ENCODE measurements around the gene GUSB. TPM values are rescaled to one million over a fixed set of nuclear protein-coding genes. Genes with fewer than 3 reads are reported as not detected.

Gene GUSB
- total RNA-seq, 4 donors from 2014 or later = 23.6 to 39.9 (median 32.5) TPM

- 90 to 96% methylated on average over 4 of the region's 4 CpGs for WGBS, 2 donors
- Histone ChIP-seq H3K27ac (no peak overlapping the region), H3K27me3 (no peaks in the 10 kb centered on the region), H3K4me1 (no peaks in the 10 kb centered on the region), H3K9me3 (no peaks in the 10 kb centered on the region), H3K4me3 (no peak overlapping the region), H3K36me3 (peaks cover 0 to 7% (median 0%) of the 10 kb centered on the region in 3 donors)
- TF ChIP-seq POLR2A (IDR thresholded peaks at IDR 0.05) = no peak
- TF ChIP-seq CTCF (IDR thresholded peaks at IDR 0.05) = no peak
- TF ChIP-seq EP300 (IDR thresholded peaks at IDR 0.05) = no peak
- no peak for DNase-seq (ENCODE audit: low spot score in 2 of 2)
These were observed 58.7 kb downstream of the GUSB start for GRCh38 chr7:65923316-65923715.

GRCh38 chr7:65915921-65916657 lies 65.9 kb downstream of the GUSB start:
- DNase-seq (ENCODE audit: low spot score in 2 of 2) = no peak
- no peaks in the 10 kb centered on the region for H3K27me3 ChIP-seq
- H3K36me3 ChIP-seq = peaks cover 0 to 8% (median 0%) of the 10 kb centered on the region in 3 donors
- no peaks in the 10 kb centered on the region for H3K4me1 ChIP-seq
- 86 to 93% methylated on average over 8 of the region's 8 CpGs for WGBS, 2 donors
- H3K27ac ChIP-seq = no peak overlapping the region
- no peak for TF ChIP-seq CTCF (IDR thresholded peaks at IDR 0.05)
- TF ChIP-seq EP300 (IDR thresholded peaks at IDR 0.05) = no peak
- TF ChIP-seq POLR2A (IDR thresholded peaks at IDR 0.05) = no peak
- no peaks in the 10 kb centered on the region for H3K9me3 ChIP-seq
- no peak overlapping the region for H3K4me3 ChIP-seq

- H3K27ac ChIP-seq = no peak overlapping the region
- no peak for DNase-seq (ENCODE audit: low spot score in 2 of 2)
- H3K27me3 ChIP-seq = no peaks in the 10 kb centered on the region
- no peaks in the 10 kb centered on the region for H3K9me3 ChIP-seq
- no peaks in the 10 kb centered on the region for H3K36me3 ChIP-seq
- WGBS, 2 donors = 92 to 97% methylated on average over 7 of the region's 7 CpGs
- no peak overlapping the region for H3K4me3 ChIP-seq
- peaks cover 0 to 18% (median 0%) of the 10 kb centered on the region in 4 donors for H3K4me1 ChIP-seq
- TF ChIP-seq EP300 (IDR thresholded peaks at IDR 0.05) = no peak
- no peak for TF ChIP-seq POLR2A (IDR thresholded peaks at IDR 0.05)
- no peak for TF ChIP-seq CTCF (IDR thresholded peaks at IDR 0.05)
These were observed 69.8 kb downstream of the GUSB start for GRCh38 chr7:65912237-65912636.

Small RNA genes within 50 kb of the gene (small RNA-seq; reads per million reads assigned to genes)
- gene AC073261.1 = not detected

Other genes with a start within 250 kb of the GUSB start
- 10 to 100 TPM; 24.1 to 33.7 (median 30.3) TPM for gene VKORC1L1, start 109.1 kb downstream of the GUSB start, total RNA-seq
- gene ASL, start 93.6 kb upstream of the GUSB start, total RNA-seq = 100 to 1,000 TPM in 1 of 4 donors, 10 to 100 TPM in 3; 48.7 to 130 (median 63.3) TPM
- 10 to 100 TPM; 23.9 to 49.4 (median 41.8) TPM for gene CRCP, start 132.6 kb upstream of the GUSB start, total RNA-seq
- 10 to 100 TPM; 31.9 to 38.3 (median 36.8) TPM for gene TPST1, start 223.1 kb upstream of the GUSB start, total RNA-seq

Data from tibial nerve (tissue), 4 donors.